Activated CD8-positive, alpha-beta memory T cell treated with anti-CD3 and anti-CD28 coated beads for 36 hours (primary cell): Measurements from ENCODE around the gene NCF4. TPM values are rescaled to one million over a fixed set of nuclear protein-coding genes. Genes with fewer than 3 reads are reported as not detected.

Experiments used
- CTCF ChIA-PET: fragments of 350-600 bp; sonication (Branson Sonifier 250); formaldehyde crosslinking; loops from one replicate; lab custom pipeline; 2021; ENCODE audit warnings: antibody characterized with exemption; lab: Charles Lee
- POLR2A ChIA-PET: fragments of 350-600 bp; sonication (Branson Sonifier 250); formaldehyde crosslinking; loops from one replicate; lab custom pipeline; 2021; ENCODE audit warnings: antibody characterized with exemption; lab: Charles Lee
- total RNA-seq, 2 experiments: library from RNA; stranded (reverse); gene quantifications; one replicate each; pipeline ENCODE4 v1.2.3, GENCODE V29; 2021

NCF4 gene
- 1 to 10 TPM; 6.3 to 7.3 TPM for total RNA-seq

- POLR2A ChIA-PET, result interaction anchor here (0.6 to 1.2 kb wide), 3 partner anchors 13 to 116 kb away, joined by 3 to 4 read pairs (median 4); partner anchors contain the start of gene IFT27
- CTCF ChIA-PET, result interaction anchor here (1.1 to 2.6 kb wide), 8 partner anchors 13 to 116 kb away, joined by 3 to 11 read pairs (median 4); no protein-coding TSS in a partner anchor
These were observed at the start of gene NCF4 for GRCh38 chr22:36860821-36861659. Gene NCF4, plus strand, starts transcription at chr22:36861006. Its CDS starts 166 bp downstream, at chr22:36861172.

GRCh38 chr22:36811094-36811800, 49.6 kb upstream of the NCF4 start:
- ChIA-PET CTCF (no interaction called here), POLR2A (no interaction called here)

GRCh38 chr22:36814801-36815200, 46.0 kb upstream of the NCF4 start:
- ChIA-PET POLR2A (no interaction called here), CTCF (no interaction called here)

- CTCF ChIA-PET, result no interaction called here
- POLR2A ChIA-PET, result interaction anchor here (0.6 kb wide), 1 partner anchor 163 kb away, joined by 5 read pairs; no protein-coding TSS in a partner anchor
These were observed 45.1 kb upstream of the NCF4 start for GRCh38 chr22:36815558-36816338.

GRCh38 chr22:36816339-36816635, 44.5 kb upstream of the NCF4 start:
- POLR2A ChIA-PET, result no interaction called here
- CTCF ChIA-PET, result no interaction called here

- ChIA-PET POLR2A (no interaction called here), CTCF (no interaction called here)
These were observed 43.9 kb upstream of the NCF4 start, which contains the start of gene PVALB for GRCh38 chr22:36816636-36817524. Gene PVALB, minus strand, starts transcription at chr22:36817035. Its CDS starts 30 bp downstream, at chr22:36817005.

GRCh38 chr22:36817525-36817848, 43.3 kb upstream of the NCF4 start:
- ChIA-PET CTCF (no interaction called here), POLR2A (no interaction called here)

GRCh38 chr22:36818010-36818642, 42.7 kb upstream of the NCF4 start:
- CTCF ChIA-PET, result no interaction called here
- POLR2A ChIA-PET, result no interaction called here

GRCh38 chr22:36819112-36819511, 41.7 kb upstream of the NCF4 start:
- CTCF ChIA-PET, result interaction anchor here (1.0 kb wide), 1 partner anchor 37 kb away, joined by 3 read pairs; no protein-coding TSS in a partner anchor
- POLR2A ChIA-PET, result no interaction called here

GRCh38 chr22:36822581-36822980, 38.2 kb upstream of the NCF4 start:
- CTCF ChIA-PET, result interaction anchor here (1.2 kb wide), 1 partner anchor 34 kb away, joined by 4 read pairs; no protein-coding TSS in a partner anchor
- POLR2A ChIA-PET, result interaction anchor here (0.6 kb wide), 1 partner anchor 40 kb away, joined by 4 read pairs; no protein-coding TSS in a partner anchor

- POLR2A ChIA-PET, result no interaction called here
- CTCF ChIA-PET, result interaction anchor here (1.2 kb wide), 1 partner anchor 33 kb away, joined by 4 read pairs; no protein-coding TSS in a partner anchor
These were observed 37.5 kb upstream of the NCF4 start for GRCh38 chr22:36823186-36823839.

- POLR2A ChIA-PET, result no interaction called here
- CTCF ChIA-PET, result no interaction called here
These were observed 36.2 kb upstream of the NCF4 start for GRCh38 chr22:36824655-36825054.

- ChIA-PET CTCF (interaction anchor here (1.4 kb wide), 1 partner anchor 30 kb away, joined by 4 read pairs; no protein-coding TSS in a partner anchor), POLR2A (no interaction called here)
These were observed 34.5 kb upstream of the NCF4 start for GRCh38 chr22:36826262-36826661.

- CTCF ChIA-PET, result no interaction called here
- POLR2A ChIA-PET, result interaction anchor here (0.6 kb wide), 1 partner anchor 1316 kb away, joined by 6 read pairs; no protein-coding TSS in a partner anchor
These were observed 32.0 kb upstream of the NCF4 start for GRCh38 chr22:36828815-36829214.

GRCh38 chr22:36829370-36830002, 31.3 kb upstream of the NCF4 start:
- ChIA-PET CTCF (no interaction called here), POLR2A (no interaction called here)

- ChIA-PET POLR2A (no interaction called here), CTCF (no interaction called here)
These were observed 30.2 kb upstream of the NCF4 start for GRCh38 chr22:36830601-36831000.

- ChIA-PET POLR2A (no interaction called here), CTCF (interaction anchor here (0.6 to 1.2 kb wide), 2 partner anchors 25 to 156 kb away, joined by 3 to 4 read pairs; no protein-coding TSS in a partner anchor)
These were observed 29.6 kb upstream of the NCF4 start for GRCh38 chr22:36831206-36831605.
